GM21423 (cell line): ENCODE data around the gene NIPAL1.

Source experiments
- ATAC-seq: cut with Tn5 transposase; IDR thresholded peaks from one replicate; pipeline ENCODE4 v1.9.1; 2021; ENCODE audit warnings: mild to moderate bottlenecking, moderate library complexity; ENCODE audit not compliant: unreplicated experiment

The NIPAL1 gene

GRCh38 chr4:48058617-48059530 lies 42.3 kb downstream of the NIPAL1 start:
- no peak for ATAC-seq

DNA sequence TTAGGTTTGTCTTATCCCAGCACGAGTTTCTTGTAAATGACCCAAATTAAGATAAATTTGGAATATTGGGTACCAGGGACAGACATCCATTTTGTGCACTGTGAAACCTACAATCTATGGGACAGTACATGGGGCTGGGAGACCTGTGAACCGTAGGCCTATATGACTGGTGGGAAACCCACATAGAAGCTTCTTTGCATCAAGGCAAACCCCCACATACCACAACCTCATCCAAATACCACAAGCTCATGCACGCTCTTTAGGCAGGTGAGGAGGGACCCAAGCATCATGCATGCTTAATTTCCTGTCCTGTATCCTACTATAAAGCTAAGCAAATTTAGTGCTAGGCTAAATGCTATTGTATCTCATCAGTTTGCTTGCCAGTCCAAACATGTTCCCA lies 47.8 kb downstream of the NIPAL1 start:
- peak; percentile 47 for ATAC-seq

- peak; percentile 61 for ATAC-seq
Measured at GRCh38 chr4:48065587-48066052, 49.0 kb downstream of the NIPAL1 start.

- ATAC-seq: no peak
Measured at GRCh38 chr4:48067536-48067935, 51.0 kb downstream of the NIPAL1 start.

GRCh38 chr4:48068182-48068581 lies 51.6 kb downstream of the NIPAL1 start:
- ATAC-seq: no peak

DNA sequence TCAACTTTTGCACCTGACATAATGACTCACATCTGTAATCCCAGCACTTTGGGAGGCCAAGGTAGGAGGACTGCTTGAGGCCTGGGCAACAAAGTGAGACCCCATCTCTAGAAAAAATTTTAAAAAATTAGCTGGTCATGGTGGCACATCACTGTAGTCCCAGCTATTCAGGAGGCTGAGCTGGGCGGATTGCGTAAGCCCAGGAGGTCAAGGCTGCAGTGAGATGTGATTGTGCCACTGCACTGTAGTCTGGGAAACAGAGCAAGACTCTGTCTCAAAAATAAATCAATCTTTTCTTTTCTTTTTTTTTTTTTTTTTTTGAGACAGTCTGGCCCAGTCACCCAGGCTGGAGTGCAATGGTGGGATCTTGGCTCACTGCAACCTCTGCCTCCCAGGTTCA lies 52.5 kb downstream of the NIPAL1 start:
- ATAC-seq: no peak

GRCh38 chr4:48071191-48071590 lies 54.6 kb downstream of the NIPAL1 start:
- ATAC-seq: no peak

DNA sequence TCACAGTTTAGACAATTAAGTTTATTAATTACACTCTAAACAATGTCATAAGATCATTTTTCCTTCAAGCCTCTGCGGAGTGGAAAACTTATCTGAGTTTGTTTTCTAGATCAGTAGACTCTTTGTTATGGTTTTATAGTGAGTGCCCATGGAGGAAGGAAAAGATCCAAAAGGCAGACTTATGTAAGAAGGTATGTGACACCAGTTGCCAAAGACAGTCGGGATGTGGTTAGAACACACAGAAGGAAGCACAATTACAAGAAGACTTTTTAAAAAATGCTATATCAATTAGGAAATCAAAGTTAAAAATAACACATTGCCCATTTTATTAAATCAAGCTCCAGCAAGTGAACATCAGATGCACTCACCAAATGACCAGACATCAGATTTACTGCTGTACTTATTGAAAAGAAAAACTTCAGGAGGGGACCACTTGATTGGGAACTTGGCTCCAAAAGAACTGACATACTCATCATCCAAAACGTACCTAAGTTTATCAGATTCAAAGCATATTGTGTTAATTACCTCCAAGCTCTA lies 57.1 kb downstream of the NIPAL1 start:
- ATAC-seq: no peak

- no peak for ATAC-seq
Measured at GRCh38 chr4:48074657-48075056, 58.1 kb downstream of the NIPAL1 start.

GRCh38 chr4:48078425-48078824 lies 61.9 kb downstream of the NIPAL1 start:
- no peak for ATAC-seq

- no peak for ATAC-seq
Measured at GRCh38 chr4:48078862-48079655, 62.5 kb downstream of the NIPAL1 start.

GRCh38 chr4:48079972-48080391 lies 63.4 kb downstream of the NIPAL1 start:
- ATAC-seq: no peak

GRCh38 chr4:48081196-48081595 lies 64.6 kb downstream of the NIPAL1 start:
- ATAC-seq: no peak

DNA sequence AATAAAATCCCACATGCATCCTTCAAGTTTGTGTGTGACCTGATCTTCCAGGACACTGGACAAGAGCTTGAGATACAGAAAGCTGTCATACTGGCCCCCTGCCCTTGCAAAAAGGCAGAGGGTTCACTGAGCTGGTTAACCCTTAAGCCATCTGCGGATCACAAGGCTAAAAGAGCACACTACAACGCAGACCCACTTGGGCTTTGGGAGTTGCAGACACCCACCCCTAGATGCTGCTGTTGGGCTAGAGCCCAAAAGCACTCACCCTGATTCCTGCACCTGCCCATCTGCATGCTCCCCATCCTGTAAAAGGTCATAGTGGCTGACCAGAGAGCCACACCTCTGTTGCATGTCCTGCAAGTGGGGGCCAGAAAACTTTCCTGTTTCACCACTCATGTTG lies 66.4 kb downstream of the NIPAL1 start:
- ATAC-seq: no peak

- no peak for ATAC-seq
Measured at GRCh38 chr4:48085821-48086589, 69.4 kb downstream of the NIPAL1 start.
